ENCODE results near the gene ANKDD1A.

Gene ANKDD1A

DNA sequence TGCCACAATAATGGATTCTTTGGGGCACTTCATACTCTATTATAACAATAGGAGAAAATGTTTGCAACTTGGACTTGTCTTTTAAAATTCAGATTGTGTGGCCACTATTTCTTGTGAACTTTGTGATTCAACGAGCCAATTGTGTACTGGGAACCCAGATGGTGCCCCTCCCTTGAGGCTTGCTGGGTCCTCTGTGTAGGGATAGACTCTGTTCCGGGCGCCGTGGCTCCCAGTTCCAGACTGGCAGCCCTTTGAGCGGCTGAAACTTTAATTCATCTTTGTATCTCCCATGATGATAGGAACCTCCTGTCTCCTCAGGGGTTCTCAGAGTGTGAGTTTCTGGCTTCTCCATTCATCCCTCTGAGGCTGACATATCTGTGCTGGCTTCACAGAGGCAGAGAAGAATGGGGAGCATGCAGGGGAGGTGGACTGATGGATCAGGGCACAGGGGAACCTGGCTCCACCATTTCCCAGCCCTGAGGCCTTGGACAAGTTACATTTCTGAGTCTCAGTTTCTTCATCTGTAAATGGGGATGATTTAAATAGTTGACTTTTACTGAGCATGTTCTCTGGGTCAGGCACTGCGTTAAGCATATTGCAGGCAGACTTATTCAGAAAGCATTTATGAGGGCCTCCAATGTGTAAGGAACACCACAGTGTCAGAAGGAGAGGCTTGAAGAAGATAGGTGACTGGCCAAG is 15.2 kb upstream of the ANKDD1A start:
- DNase-seq: no peak

DNA sequence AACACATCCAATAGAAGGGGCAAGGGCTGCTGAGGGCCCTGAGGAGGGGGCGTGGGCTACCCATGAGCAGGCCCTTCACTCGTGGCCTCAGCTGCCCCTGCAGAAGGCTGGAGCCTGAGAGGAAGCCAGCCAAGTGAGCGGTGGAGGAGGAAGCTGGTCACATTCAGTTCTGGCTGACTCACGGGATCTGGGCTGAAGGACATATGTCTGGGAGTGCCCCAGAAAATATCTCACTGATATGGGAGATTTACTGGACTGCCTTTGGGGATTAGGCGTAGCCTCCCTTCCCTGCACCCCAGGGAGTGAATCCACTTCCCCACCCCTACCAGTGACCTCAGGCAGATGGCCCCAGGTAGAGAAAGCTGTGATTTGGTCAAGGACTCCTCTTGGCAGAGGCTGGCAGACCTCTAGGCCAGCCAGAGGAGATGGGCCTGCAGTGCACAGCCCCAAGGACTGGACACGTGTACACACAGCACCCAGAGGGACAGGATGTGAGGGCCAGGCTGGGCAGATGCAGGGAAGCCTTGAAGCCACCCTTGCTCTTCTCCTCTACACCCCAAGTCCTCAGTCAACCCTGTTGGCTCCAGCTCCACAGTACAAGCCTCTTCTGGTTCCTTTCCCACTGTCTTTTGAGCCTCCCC is 14.2 kb upstream of the ANKDD1A start:
- DNase-seq: no peak

DNA sequence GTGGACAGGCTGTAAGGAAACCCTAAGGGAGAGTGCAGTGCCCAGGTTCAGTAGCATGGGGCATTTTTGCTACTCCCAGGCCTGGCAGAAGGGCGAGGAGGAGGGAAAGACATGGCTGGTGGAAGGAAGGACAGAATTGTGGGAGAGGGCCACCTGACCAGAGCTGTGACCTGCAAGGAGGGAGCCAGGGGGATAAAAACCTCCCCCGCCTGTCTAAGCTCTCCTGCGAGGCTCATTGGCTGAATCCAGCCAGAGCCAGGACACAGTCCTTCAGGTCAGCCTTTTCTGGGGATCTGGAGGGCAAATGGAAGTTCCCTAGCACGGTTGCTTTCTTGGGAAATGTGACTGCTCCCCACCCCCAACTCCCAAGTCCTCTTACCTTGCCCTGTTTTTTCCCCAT is 13.3 kb upstream of the ANKDD1A start:
- DNase-seq: no peak

DNA sequence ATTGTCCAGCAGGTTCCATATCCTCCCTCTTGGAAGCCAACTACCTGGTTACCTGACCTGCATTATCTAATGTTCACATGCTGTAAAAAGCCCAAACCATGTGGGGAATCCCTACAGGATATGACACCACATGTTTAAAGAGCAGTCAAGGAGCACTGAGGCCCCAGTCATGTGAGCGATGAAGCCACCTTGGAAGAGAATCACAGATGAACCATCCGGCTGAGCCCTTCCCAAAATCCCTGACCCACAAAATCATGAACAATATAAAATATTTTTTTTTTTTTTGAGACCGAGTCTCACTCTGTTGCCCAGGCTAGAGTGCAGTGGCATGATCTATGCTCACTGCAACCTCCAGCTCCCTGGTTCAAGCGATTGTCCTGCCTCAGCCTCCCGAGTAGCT is 10.6 kb upstream of the ANKDD1A start:
- no peak for DNase-seq

DNA sequence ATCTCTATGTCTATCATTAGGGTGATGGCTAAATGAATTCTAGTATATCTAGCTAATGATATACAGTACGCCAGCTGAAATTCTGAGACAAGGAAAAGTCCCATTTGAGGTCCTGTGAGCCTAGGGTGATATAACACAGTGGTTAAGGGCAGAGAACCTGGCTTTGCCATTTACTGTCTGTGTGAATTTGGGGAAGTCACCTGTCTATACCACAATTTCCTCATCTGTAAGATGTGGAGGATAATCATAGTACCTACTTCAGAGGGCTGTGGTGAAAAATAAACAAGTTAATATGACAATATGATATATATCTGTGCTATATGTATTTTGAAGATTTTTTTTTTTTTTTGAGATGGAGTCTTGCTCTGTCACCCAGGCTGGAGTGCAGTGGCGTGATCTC is 9.8 kb upstream of the ANKDD1A start:
- no peak for DNase-seq

DNA sequence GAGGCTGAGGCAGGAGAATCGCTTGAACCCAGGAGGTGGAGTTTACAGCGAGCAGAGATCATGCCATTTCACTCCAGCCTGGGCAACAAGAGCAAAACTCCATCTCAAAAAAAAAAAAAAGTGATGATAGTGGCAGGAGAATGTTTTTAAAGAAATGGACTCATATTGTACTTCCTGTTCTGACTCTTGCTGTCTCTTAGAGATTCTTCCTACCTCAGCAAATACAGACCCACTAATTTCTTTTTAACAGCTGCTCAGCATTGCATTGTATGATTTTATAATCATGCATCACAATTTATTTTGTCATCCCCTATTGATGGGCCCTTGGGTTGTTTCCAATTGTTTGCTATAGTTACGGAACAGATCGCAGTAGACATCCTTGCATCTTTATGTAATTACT is 8.8 kb upstream of the ANKDD1A start:
- no peak for DNase-seq

DNA sequence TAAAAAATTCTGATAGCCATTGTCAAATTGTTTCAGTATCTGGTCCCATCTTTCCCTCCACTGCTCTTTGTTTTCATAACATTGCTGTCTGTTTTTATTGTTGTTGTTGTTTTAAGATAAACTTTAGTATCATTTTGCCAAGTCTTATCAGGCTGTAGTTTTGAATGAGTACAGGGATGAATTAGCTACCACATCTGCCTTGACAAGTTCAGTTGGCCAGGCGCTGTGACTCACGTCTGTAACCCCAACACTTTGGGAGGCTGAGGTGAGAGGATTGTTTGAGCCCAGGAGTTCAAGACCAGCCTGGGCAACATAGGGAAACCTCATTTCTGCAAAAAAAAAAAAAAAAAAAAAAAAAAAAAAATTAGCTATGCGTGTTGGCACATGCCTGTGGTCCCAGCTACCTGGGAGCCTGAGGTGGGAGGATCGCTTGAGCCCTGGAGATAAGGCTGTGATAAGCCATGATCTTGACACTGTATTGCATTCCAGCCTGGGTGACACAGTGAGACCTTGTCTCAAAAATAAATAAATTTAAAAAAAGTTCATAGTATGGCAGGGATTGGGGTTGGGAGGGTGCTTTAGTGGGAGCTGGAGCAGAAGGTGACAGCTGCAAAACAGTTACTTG is 8.3 kb upstream of the ANKDD1A start:
- no peak for DNase-seq

DNA sequence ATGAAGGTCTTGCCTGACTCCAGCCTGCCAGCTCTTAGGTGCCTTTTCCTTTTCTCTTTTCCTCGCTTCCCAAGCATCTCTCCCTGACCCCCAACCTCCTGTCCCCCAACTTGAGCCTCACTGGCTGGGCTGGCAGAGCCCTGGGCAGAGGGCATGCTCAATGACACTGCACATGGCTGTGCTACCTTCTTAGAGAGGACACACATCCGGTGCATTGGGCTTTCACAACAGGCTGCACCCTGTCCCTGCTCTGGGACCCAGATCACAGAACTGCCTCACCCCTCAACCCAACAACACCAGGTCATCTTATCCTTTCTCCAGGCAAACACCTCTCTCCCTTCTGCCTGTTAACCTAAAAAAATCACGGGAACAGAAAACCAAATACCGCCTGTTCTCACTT is 7.5 kb upstream of the ANKDD1A start:
- DNase-seq: no peak

DNA sequence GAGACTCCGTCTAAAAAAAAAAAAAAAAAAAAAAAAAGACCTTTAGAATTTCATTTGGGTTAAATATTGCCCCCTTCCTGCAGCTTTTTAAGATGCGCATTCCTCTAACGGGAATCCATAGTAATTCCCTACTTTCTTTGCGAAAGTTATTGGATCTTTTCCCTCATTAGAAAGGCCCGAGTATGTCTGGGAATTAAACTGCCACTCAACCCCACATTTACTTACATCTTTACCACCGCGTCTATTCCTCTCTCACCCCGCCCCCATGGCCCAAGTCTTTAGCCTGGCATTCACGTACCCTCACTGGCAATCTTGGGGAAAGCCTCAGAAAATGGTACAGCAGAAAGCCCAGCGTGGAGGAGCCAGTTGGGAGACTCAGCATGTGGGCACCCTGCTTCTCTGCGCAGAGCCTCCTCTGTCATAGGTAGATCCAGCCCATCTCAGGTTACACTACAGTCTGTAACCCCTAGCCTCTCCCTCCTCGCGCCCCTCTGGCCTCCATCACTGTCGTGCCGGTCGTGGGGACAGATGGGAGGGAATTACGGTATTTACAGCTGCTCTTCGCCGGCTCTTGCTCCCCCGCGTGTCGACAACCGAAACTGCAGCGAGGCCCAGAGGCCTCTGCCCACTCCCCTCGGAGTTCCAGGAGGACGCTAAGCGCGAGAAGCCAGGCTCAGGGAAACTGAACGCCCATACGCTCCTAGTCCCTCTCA is 6.4 kb upstream of the ANKDD1A start:
- no peak for DNase-seq

DNA sequence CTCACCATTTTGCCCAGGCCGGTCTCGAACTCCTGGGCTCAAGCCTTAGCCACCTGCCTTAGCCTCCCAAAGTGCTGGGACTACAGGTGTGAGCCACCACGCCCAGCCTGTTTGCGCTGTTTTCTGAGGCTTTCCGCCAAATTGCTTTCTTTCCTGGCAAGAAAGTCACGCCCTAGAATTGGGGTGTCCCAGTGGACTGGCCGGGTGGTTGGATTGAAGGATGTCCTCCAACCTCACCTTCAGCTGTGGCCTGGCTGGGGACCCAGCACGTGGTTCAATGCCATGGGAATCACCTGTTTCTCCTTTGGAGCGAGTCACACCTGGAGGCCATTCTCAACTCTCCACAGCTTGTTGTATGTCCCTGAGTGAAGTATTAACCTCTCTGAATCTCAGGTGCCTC is 5.8 kb upstream of the ANKDD1A start:
- no peak for DNase-seq

DNA sequence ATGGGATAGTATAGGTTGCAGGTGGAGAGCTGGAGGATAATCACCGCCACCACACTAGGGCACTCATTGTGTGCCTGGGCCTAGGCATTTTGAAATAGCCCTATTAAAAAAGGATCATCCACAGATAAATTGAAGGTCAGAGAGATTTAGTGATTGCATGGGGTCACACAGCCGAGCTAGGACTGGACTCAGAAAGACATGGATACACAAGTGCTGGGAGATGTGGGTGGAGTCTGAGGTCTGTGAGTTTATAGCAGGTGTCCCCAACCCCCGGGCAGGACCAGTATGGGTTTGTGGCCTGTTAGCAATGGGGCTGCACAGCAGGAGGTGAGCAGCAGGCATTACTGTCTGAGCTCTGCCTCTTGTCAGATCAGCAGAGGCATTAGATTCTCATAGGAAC is 5.3 kb upstream of the ANKDD1A start:
- DNase-seq: no peak

DNA sequence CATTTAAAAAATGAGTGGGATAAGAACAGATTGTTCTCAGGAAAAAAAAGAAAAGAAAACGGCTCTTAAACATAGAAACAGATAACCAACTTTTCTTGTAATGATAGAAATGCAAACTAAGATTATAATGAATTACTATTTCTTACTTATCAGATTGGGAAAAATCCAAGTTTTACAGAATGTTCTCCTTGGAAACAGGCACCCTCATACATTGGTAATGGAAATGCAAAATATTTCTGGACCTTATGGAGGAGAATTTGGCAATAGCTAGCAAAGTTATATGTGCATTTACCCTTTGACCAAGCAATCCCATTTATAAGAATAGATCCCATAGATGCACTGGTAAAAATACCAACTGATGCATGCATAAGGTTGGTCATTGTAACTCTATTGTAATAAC is 3.7 kb upstream of the ANKDD1A start:
- no peak for DNase-seq

DNA sequence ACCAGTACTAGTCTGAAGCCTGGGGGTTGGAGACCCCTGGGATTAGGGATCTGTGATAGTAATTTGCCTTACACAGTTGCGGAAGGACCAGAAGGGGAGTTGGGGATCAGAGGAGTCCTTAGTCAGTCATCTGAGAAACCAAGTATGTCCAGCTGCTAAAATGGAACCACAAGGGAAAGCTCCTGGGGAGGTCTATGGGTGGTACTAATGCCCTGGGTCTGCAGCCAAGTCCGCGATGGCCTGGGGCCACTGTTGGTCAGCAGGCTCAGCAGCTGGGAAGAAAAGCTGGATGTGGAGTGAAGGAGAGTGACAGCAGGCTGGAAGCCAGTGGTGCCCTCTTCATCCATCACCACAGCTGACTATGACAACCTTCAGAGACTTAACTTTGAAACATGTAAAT is 2.2 kb upstream of the ANKDD1A start:
- no peak for DNase-seq

DNA sequence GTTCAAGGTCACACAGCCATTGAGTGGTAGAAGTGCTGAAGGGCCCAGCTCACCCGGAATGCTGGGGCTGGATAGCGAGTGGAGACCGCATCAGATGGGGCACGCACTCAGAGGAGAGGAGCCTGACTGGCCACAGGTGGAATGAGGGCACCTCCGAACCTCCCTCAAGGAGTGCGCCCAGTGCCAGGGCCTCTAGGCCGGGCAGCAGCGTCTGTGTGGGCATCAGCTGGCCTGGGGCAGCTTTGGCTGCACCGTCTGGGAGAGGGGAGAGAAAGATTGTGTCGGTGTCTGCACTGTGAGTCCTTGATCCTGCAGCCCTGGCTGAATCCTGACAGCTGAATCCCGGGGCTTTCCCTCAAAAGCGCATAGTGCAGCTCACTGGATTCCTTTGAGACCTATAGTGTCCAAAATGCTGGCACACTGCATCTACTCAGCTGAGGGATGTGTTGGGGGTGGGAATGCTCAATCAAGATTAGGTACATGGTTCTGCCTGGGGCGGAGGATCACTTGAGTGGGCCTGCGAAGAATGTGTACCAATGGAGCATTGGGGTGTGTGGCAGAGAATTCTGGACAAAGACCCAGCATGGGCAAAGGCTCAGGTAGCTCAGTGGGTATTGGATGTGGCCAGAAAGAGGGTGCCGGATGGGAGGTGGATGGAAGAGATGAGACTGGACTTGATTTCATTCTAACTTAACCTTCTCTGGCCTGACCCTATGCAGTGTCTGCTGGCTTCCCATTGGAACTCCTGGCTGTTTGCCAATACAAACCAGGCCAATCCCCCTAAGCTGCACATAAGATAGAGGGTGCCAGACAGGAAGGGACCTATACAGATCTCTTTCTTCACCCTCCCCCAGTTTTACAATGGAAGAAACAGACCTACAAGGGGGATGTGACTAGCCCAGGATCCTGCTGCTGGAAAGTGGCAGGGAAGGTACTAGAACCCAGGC is 950 bp downstream of the ANKDD1A start:
- no peak for DNase-seq

DNA sequence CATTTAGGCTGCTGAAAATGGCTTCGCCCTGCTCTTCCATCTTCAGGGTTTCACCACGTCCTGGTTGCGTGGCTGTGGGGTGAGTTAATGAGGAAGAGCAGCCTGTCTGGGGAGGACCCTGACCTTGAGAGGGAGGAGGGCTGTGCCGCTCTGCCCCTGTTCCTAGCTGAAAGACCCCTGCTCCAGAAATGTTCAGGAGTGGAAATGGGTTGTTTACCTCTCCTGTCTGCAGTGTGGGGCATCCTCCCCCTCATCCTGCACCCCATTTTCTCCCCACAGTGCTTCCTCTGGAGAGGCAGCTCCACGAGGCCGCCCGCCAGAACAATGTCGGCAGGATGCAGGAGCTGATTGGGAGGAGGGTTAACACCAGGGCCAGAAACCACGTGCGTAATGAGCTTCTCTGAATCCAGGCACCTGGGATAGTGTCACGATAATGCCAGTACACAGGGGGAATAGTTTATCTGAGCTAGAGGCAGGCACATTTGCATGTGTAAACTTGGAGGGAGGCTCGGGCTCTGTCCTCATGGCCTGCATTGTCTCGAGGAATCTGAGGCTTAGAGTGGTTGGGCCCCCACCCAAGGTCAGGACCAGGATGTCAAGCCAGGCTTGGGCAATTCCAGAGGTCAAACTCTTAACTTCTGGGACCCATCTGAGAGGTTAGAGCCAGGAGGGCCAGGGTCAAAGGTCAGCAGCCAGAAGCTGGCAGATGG is 4.0 kb downstream of the ANKDD1A start:
- DNase-seq: no peak

DNA sequence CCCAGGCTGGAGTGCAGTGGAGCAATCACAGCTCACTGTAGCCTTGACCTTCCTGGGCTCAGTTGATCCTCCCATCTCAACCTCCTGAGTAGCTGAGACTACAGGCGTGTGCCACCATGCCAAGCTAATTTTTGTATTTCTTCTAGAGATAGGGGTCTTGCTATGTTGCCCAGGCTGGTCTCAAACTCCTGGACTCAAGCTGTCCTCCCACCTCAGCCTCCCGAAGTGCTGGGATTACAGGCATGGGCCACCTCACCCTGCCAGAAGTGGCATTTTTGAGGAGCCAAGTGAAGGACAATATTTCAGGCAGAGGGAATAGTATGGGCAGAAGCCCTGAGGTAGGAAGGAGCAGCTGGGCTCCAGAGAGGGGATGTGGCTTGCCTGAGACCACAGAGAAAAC is 4.7 kb downstream of the ANKDD1A start:
- DNase-seq: no peak

DNA sequence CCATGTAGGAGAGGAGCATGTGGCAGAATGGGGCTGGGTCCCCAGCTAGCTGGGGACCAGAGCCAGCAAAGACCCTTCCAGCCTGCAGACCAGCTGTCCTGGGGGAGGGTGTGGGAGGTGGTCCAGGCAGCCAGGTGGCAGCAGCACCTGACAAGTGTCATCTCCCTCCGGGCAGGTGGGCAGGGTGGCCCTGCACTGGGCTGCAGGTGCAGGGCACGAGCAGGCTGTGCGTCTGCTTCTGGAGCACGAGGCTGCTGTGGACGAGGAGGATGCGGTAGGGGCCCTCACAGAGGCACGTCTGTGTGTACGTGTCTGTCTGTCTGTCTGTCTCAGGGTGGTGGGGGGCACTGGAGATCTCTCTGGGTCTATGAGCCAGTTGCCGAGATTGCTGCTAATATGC is 5.5 kb downstream of the ANKDD1A start:
- DNase-seq: no peak

DNA sequence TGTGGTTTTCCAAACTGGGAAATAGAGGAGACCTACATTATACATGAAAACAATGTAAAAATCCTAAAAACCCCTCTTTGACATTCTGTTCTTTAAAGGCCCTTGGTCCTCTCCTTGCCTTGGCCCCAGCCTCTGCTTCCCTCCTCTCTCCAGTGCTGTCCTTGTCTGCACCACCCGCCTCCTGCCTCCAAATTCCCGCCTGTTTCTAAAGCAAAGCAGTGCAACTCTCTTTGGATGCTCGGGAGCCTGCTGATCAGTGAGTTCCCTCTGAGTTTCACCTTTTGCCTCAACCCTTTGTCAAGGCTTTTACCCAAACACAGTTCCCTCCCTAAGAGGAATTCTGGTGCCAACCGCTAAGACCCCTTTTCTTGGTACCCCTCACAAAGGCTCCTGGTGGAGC is 8.0 kb downstream of the ANKDD1A start:
- DNase-seq: no peak

DNA sequence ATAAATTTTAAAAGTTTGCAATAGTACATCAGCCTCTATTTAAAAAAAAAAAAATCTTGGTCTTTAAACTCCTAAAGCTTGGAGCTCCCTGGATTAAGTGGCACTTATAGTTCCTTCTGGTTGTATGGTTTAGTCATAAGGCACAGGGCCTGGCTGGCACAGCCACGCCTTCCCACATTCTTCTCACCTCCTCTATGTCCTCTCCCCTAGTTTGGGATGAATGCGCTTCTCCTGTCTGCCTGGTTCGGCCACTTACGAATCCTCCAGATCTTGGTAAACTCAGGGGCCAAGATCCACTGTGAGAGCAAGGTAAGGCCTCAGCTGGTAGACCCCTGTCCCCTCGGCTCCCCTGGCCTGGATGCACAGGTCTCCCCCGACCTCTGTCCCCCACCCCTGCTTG is 10.0 kb downstream of the ANKDD1A start:
- no peak for DNase-seq

DNA sequence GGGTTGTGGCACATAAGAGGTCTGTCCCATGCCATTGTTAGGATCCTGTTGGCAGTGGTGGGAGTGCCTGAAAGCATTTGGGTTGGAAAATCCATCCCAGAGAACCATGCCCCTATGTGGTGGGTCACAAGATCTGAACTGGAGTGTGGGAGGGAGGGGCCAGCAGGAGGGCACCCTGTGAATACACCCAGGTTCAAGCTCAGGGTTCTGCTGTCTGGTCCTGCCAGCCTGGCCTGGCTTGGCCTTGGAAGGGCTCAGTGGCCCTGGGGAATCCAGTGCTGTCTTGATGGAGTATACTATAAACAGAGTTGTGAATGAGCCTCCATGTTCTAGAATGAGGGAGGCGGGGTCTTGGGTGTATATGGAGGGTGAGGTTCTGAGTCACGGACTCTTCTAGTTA is 11.8 kb downstream of the ANKDD1A start:
- DNase-seq: no peak

DNA sequence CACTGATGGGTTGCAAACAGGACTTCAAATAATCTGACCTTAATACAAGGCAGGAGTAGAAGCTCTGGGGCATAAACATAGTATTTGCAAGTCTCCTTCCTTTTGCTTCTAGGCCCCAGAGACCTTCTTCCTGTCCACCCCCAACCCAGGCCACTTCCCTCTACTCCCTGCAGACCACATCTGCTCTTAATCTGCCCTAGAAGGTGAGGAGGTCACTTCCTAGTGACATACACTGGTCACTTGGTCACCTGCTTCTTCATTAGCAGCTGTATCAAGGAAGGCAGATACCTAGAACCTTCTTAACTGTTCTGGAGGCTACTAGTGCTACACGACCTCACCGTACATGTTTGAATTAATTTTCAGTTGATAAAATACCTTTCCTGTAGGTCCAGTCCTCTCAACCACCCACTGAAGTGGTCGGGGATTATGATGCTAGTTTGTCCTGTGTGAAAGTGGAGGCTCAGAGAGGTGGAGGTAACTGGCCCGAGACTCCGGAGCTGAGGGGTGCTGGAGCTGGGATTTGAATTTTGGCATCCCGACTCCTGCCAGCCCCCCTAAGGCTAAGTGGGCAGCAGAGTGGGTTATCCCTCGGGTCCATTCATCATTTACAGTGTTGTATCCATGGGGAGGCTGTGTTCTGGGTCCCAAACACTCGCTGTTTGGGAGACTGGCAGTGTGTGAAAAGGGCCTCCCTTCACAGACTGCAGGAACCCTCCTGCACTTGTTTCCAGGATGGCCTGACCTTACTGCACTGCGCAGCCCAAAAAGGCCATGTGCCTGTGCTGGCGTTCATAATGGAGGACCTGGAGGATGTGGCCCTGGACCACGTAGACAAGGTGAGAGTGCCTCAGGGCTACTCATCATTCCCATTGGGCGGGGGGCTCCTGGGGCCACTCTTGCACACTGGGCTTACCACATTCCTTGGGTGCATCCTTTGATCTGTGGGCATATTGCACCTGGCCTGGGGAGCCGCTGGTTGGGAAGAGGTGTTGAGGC is 13.9 kb downstream of the ANKDD1A start:
- no peak for DNase-seq
